Measurements from ENCODE around the gene TTC31. TPM values are rescaled to one million over a fixed set of nuclear protein-coding genes. Genes with fewer than 3 reads are reported as not detected.

The TTC31 gene
- total RNA-seq, 1 experiment from 2014 or later = 25.8 TPM

- intact Hi-C loops (cut with micrococcal nuclease; ENCODE audit: unreplicated experiment) = loop anchor here (1.0 kb wide), 1 partner anchor 28 kb away; the partner anchor contains the start of gene TTC31
- peak within 1 kb of the TSS; percentile 66 for H3K4me3 ChIP-seq (ENCODE audit: low read depth, low read length, poor library complexity, severe bottlenecking)
- H3K27ac ChIP-seq (ENCODE audit: low read depth, low read length, poor library complexity, severe bottlenecking) = peak within 1 kb of the TSS; percentile 20
- peak; percentile 98 for DNase-seq (ENCODE audit: low spot score)
- H3K4me1 ChIP-seq (ENCODE audit: insufficient read depth, low read length, poor library complexity, severe bottlenecking) = peaks cover 16% of the 10 kb centered on the region
- BruUV-seq (replicated peaks) = TSS peak; percentile 21
- TF ChIP-seq EZH2 (IDR thresholded peaks at IDR 0.05; ENCODE audit: borderline replicate concordance, low read depth, low read length, poor library complexity, severe bottlenecking) (no peak), CTCF (conservative IDR thresholded peaks at IDR 0.05; ENCODE audit: low read depth, low read length) (no peak)
- ChIA-PET CTCF (interaction anchor here (1.3 kb wide), 1 partner anchor 28 kb away, joined by 5 read pairs; the partner anchor contains the start of genes CCDC142 and TTC31), POLR2A (ENCODE audit: low non-redundant PET) (interaction anchor here (0.8 kb wide), 1 partner anchor 15 kb away, joined by 4 read pairs; no protein-coding TSS in a partner anchor)
- H3K36me3 ChIP-seq (ENCODE audit: insufficient read depth, low read length, poor library complexity, severe bottlenecking) = no peaks in the 10 kb centered on the region
- no peaks in the 10 kb centered on the region for H3K9me3 ChIP-seq (ENCODE audit: low read depth, low read length, poor library complexity, severe bottlenecking)
- no peaks in the 10 kb centered on the region for H3K27me3 ChIP-seq (replicated peaks; ENCODE audit: insufficient read depth, low read depth, low read length, poor library complexity)
These were observed 28.0 kb upstream of the TTC31 start, which contains the start of gene INO80B for GRCh38 chr2:74454654-74455511. TSS of gene INO80B (plus strand) at chr2:74455087. CDS start at chr2:74455117, 30 bp downstream.

GRCh38 chr2:74457129-74457548 lies 25.7 kb upstream of the TTC31 start:
- intact Hi-C loops (cut with micrococcal nuclease; ENCODE audit: unreplicated experiment) = no loop called here
- Histone ChIP-seq H3K27ac (ENCODE audit: low read depth, low read length, poor library complexity, severe bottlenecking) (peak overlapping the region; percentile 92), H3K4me3 (ENCODE audit: low read depth, low read length, poor library complexity, severe bottlenecking) (peak overlapping the region; percentile 92), H3K27me3 (replicated peaks; ENCODE audit: insufficient read depth, low read depth, low read length, poor library complexity) (no peaks in the 10 kb centered on the region), H3K36me3 (ENCODE audit: insufficient read depth, low read length, poor library complexity, severe bottlenecking) (peaks cover 6% of the 10 kb centered on the region), H3K4me1 (ENCODE audit: insufficient read depth, low read length, poor library complexity, severe bottlenecking) (peaks cover 16% of the 10 kb centered on the region), H3K9me3 (ENCODE audit: low read depth, low read length, poor library complexity, severe bottlenecking) (no peaks in the 10 kb centered on the region)
- no TSS peak for BruUV-seq (replicated peaks)
- ChIA-PET POLR2A (ENCODE audit: low non-redundant PET) (no interaction called here), CTCF (no interaction called here)
- DNase-seq (ENCODE audit: low spot score) = peak; percentile 52
- no peak for TF ChIP-seq CTCF (conservative IDR thresholded peaks at IDR 0.05; ENCODE audit: low read depth, low read length)
- no peak for TF ChIP-seq EZH2 (IDR thresholded peaks at IDR 0.05; ENCODE audit: borderline replicate concordance, low read depth, low read length, poor library complexity, severe bottlenecking)

GRCh38 chr2:74457549-74458131 lies 25.2 kb upstream of the TTC31 start:
- peak overlapping the region; percentile 92 for H3K4me3 ChIP-seq (ENCODE audit: low read depth, low read length, poor library complexity, severe bottlenecking)
- intact Hi-C loops (cut with micrococcal nuclease; ENCODE audit: unreplicated experiment) = no loop called here
- H3K9me3 ChIP-seq (ENCODE audit: low read depth, low read length, poor library complexity, severe bottlenecking) = no peaks in the 10 kb centered on the region
- peak; percentile 54 for DNase-seq (ENCODE audit: low spot score)
- H3K36me3 ChIP-seq (ENCODE audit: insufficient read depth, low read length, poor library complexity, severe bottlenecking) = peaks cover 11% of the 10 kb centered on the region
- POLR2A ChIA-PET (ENCODE audit: low non-redundant PET) = interaction anchor here (0.6 kb wide), 2 partner anchors 17 to 106 kb away, joined by 4 to 12 read pairs; no protein-coding TSS in a partner anchor
- CTCF ChIA-PET = interaction anchor here (0.6 kb wide), 1 partner anchor 132 kb away, joined by 3 read pairs; no protein-coding TSS in a partner anchor
- H3K27me3 ChIP-seq (replicated peaks; ENCODE audit: insufficient read depth, low read depth, low read length, poor library complexity) = no peaks in the 10 kb centered on the region
- H3K4me1 ChIP-seq (ENCODE audit: insufficient read depth, low read length, poor library complexity, severe bottlenecking) = peaks cover 16% of the 10 kb centered on the region
- BruUV-seq (replicated peaks) = no TSS peak
- H3K27ac ChIP-seq (ENCODE audit: low read depth, low read length, poor library complexity, severe bottlenecking) = peak overlapping the region; percentile 92
- no peak for TF ChIP-seq CTCF (conservative IDR thresholded peaks at IDR 0.05; ENCODE audit: low read depth, low read length)
- TF ChIP-seq EZH2 (IDR thresholded peaks at IDR 0.05; ENCODE audit: borderline replicate concordance, low read depth, low read length, poor library complexity, severe bottlenecking) = no peak
